NCI-H1417 (cell line): ENCODE measurements around the gene LRRC4.

Source experiments
- DNase-seq, 3 experiments: peaks; one replicate each; lab custom pipeline; 2025; lab: John Stamatoyannopoulos, UW

LRRC4 gene

GRCh38 chr7:127979113-127979727, 52.0 kb downstream of the LRRC4 start:
- no peak for DNase-seq

- DNase-seq: no peak
Observed at GRCh38 chr7:127978421-127978820, 52.8 kb downstream of the LRRC4 start.
